Left renal cortex interstitium (tissue), 4 donors: ENCODE measurements around the gene IFITM2. TPM values are rescaled to one million over a fixed set of nuclear protein-coding genes. Genes with fewer than 3 reads are reported as not detected.

Source experiments
- DNase-seq, 4 donors: peaks; one replicate each; pipeline ENCODE4 v3.0.0-alpha.2; 2013; ENCODE audit warnings: low read depth in 4 of 4, low spot score in 2 of 4, missing footprints in 1 of 4
- polyA plus RNA-seq, 4 donors: library from polyadenylated mRNA; unstranded; fragments of 120-200 nt; gene quantifications; one replicate each; pipeline ENCODE4 v1.2.1, GENCODE V29; 2013; ENCODE audit not compliant: insufficient read length in 4 of 4

IFITM2 gene
- polyA plus RNA-seq, 4 donors: 162 to 301 (median 211) TPM

DNA sequence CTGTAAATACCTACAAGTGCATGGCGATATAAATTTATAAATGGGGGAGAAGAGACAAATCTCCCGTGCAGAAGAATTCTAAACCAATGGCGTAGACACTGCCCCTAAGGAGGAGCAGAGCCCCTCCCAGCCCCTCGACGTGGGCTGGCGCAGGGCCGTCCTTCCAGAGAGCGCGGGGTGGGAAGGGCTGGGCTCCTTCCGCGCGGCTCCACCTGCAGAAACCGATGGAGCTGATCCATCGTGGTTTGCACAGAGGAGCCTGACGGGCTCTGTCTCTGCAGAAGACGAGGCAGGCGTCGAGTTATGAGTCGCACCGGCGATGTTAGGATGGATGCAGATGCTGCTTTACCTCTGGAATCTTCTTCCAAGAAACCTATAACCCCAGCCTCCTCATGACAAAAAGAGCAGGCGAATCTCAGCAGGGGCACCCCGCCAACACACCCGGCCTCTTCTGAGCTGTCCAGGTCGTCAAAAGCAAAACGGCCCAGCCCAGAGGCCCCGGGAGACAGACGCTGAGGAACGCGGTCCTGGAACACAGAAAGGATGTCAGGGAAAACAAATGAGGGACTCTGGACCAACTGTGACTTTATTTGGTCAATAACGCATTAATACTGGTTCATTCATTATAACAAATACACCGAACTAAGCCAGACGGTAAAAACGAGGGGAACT lies 50.6 kb downstream of the IFITM2 start:
- DNase-seq: no peak

Other genes with a start within 250 kb of the IFITM2 start
- gene SCGB1C1, start 114.7 kb upstream of the IFITM2 start, polyA plus RNA-seq: under 1 TPM in 3 of 4 donors, not detected in 1; 0.44 to 0.83 (median 0.48) TPM
- 10 to 100 TPM; 43.8 to 46.2 (median 45.7) TPM for gene BET1L, start 100.4 kb upstream of the IFITM2 start, polyA plus RNA-seq
- 10 to 100 TPM; 75.7 to 94.6 (median 91.7) TPM for gene RIC8A, start 100.1 kb upstream of the IFITM2 start, polyA plus RNA-seq
- gene SIRT3, start 71.5 kb upstream of the IFITM2 start, polyA plus RNA-seq: 10 to 100 TPM; 26.4 to 42.9 (median 32.8) TPM
- 100 to 1,000 TPM; 132 to 167 (median 139) TPM for gene PSMD13, start 70.8 kb upstream of the IFITM2 start, polyA plus RNA-seq
- under 1 TPM; 0.10 to 0.71 (median 0.47) TPM for gene NLRP6, start 29.4 kb upstream of the IFITM2 start, polyA plus RNA-seq
- gene PGGHG, start 18.7 kb upstream of the IFITM2 start, polyA plus RNA-seq: 10 to 100 TPM; 11.1 to 25.5 (median 23.5) TPM
- gene IFITM5, start 8.3 kb upstream of the IFITM2 start, polyA plus RNA-seq: under 1 TPM in 2 of 4 donors, not detected in 2; 0.21 to 0.65 TPM
- gene IFITM1, start 6.2 kb downstream of the IFITM2 start, polyA plus RNA-seq: 10 to 100 TPM; 32.6 to 43.2 (median 37.8) TPM
- gene IFITM3, start 13.0 kb downstream of the IFITM2 start, polyA plus RNA-seq: 100 to 1,000 TPM; 301 to 603 (median 391) TPM
- 10 to 100 TPM; 42.6 to 87.5 (median 82.0) TPM for gene B4GALNT4, start 61.7 kb downstream of the IFITM2 start, polyA plus RNA-seq
- 1 to 10 TPM; 4.0 to 8.4 (median 7.2) TPM for gene PKP3, start 86.4 kb downstream of the IFITM2 start, polyA plus RNA-seq
- gene SIGIRR, start 107.2 kb downstream of the IFITM2 start, polyA plus RNA-seq: 10 to 100 TPM; 31.7 to 54.7 (median 48.5) TPM
- 10 to 100 TPM in 2 of 4 donors, 1 to 10 TPM in 2; 6.1 to 16.5 (median 12.2) TPM for gene ANO9, start 134.2 kb downstream of the IFITM2 start, polyA plus RNA-seq
- gene PTDSS2, start 142.5 kb downstream of the IFITM2 start, polyA plus RNA-seq: 10 to 100 TPM; 24.6 to 44.2 (median 37.2) TPM
- gene RNH1, start 199.4 kb downstream of the IFITM2 start, polyA plus RNA-seq: 100 to 1,000 TPM in 2 of 4 donors, 10 to 100 TPM in 2; 67.0 to 117 (median 102) TPM
- gene HRAS, start 227.8 kb downstream of the IFITM2 start, polyA plus RNA-seq: 10 to 100 TPM; 41.2 to 57.3 (median 51.9) TPM
- gene LRRC56, start 229.7 kb downstream of the IFITM2 start, polyA plus RNA-seq: 1 to 10 TPM; 2.8 to 6.1 (median 5.1) TPM